SK-N-MC (cell line): ENCODE data around the gene RTN4R.
"Not testable (repeated sequence)": the region's sequence is repeated elsewhere in the genome, so short reads cannot be mapped to it uniquely, and the experiment has no call there.

ENCODE experiments used
- EZH2 ChIP-seq: fragments of 200-600 bp; sonication (generic); IDR thresholded peaks from one replicate; pipeline ENCODE4 v1.6.1; 2017; ENCODE audit warnings: antibody characterized with exemption
- POLR2AphosphoS5 ChIP-seq: IDR thresholded peaks from 2 replicates; pipeline ENCODE4 v1.6.1; 2012; ENCODE audit warnings: mild to moderate bottlenecking, low read depth, low read length, borderline replicate concordance

GRCh38 chr22:20305230-20305893, 37.2 kb upstream of the RTN4R start:
- TF ChIP-seq POLR2AphosphoS5, EZH2: not testable (repeated sequence)
